Heart left ventricle (tissue), 16 donors: ENCODE data around the gene RBBP4. TPM values are rescaled to one million over a fixed set of nuclear protein-coding genes. Genes with fewer than 3 reads are reported as not detected.

ENCODE experiments used
- ATAC-seq, 4 donors: fragments of 200-7000 bp; cut with Tn5 transposase; one replicate each; pipeline ENCODE4 v1.9.1; 2020 to 2022; ENCODE audit warnings: moderate library complexity in 4 of 4, mild to moderate bottlenecking in 3 of 4, moderate number of reproducible peaks in 1 of 4
- DNase-seq, 5 donors: peaks; one replicate each; pipeline ENCODE4 v3.0.0-alpha.2; 2020
- H3K27ac ChIP-seq, 12 donors: fragments of 200-600 bp; sonication (generic) in 4 of 12; one replicate each; pipeline versions ENCODE4 v1.5.0 to v1.8.0; 2016 to 2022; ENCODE audit warnings: mild to moderate bottlenecking in 2 of 12
- H3K27me3 ChIP-seq, 9 donors: fragments of 200-600 bp; sonication (generic) in 2 of 9; one replicate each; pipeline versions ENCODE4 v1.5.1 to v1.8.0; 2016 to 2022; ENCODE audit warnings: mild to moderate bottlenecking in 3 of 9
- H3K36me3 ChIP-seq, 9 donors: fragments of 200-600 bp; sonication (generic) in 2 of 9; one replicate each; pipeline versions ENCODE4 v1.5.0 to v1.8.0; 2018 to 2022; ENCODE audit warnings: mild to moderate bottlenecking in 2 of 9
- H3K4me1 ChIP-seq, 12 donors: fragments of 200-600 bp; sonication (generic) in 4 of 12; one replicate each; pipeline versions ENCODE4 v1.5.0 to v1.8.0; 2016 to 2022; ENCODE audit warnings: mild to moderate bottlenecking in 3 of 12
- H3K4me3 ChIP-seq, 12 donors: fragments of 200-600 bp; sonication (generic) in 4 of 12; one replicate each; pipeline versions ENCODE4 v1.5.0 to v1.8.0; 2017 to 2022; ENCODE audit warnings: mild to moderate bottlenecking in 9 of 12, moderate library complexity in 4 of 12
- H3K9me3 ChIP-seq, 12 donors: fragments of 200-600 bp; sonication (generic) in 4 of 12; one replicate each; pipeline versions ENCODE4 v1.5.0 to v1.8.0; 2016 to 2022; ENCODE audit warnings: mild to moderate bottlenecking in 1 of 12
- CTCF ChIP-seq, 12 donors: fragments of 200-600 bp; sonication (generic) in 4 of 12; IDR thresholded peaks; one replicate each; pipeline versions ENCODE4 v1.5.0 to v1.8.0; 2018 to 2022; ENCODE audit warnings: antibody characterized with exemption in 12 of 12, mild to moderate bottlenecking in 5 of 12
- POLR2A ChIP-seq, 2 donors: fragments of 450-650 bp; IDR thresholded peaks; one replicate each; pipeline ENCODE4 v1.6.1; 2017; ENCODE audit warnings: antibody characterized with exemption in 2 of 2, mild to moderate bottlenecking in 2 of 2, moderate library complexity in 2 of 2
- WGBS, 4 donors: extraction: QIAGEN DNeasy Blood & Tissue Kit in 2 of 4; methylation state at CpG; one replicate each; pipeline versions ENCODE4 v1.1.5 to v1.1.7; 2013 to 2018; 5-methylcytosine and 5-hydroxymethylcytosine counted together
- intact Hi-C, 10 donors: fragments of 100-400 bp; cut with DNase I; formaldehyde crosslinking; loops; one replicate each; pipeline versions ENCODE4 v1.11.1 to v1.14.2; 2022
- polyA plus RNA-seq, 2 donors: library from polyadenylated mRNA; stranded (reverse); fragments of 200-250 nt; gene quantifications; one replicate each; pipeline ENCODE4 v1.2.3, GENCODE V29; 2013
- total RNA-seq, 9 donors: library from RNA; depleted of rRNA in 2 of 9; stranded (reverse); fragments of >200 nt in 2 of 9; fragmentation: NEBNext Ultra II Directional in 3 of 9; extraction: Animal tissue kit (Norgen Biotek cat#: 25700) in 3 of 9; gene quantifications; one replicate each; pipeline versions ENCODE4 v1.1.0 to v1.2.4, GENCODE V29; 2016 to 2023
- donor health status: ischemic (EF 13 %, LVEDD 7.1; RV severe dilation, severe dysfunction).
- donor health status: healthy with polysubstance abuse.
- donor health status: DM: no; HTN: yes; CAD: no.
- donor health status: DM: no; HTN: no; CAD: no.
- donor health status: ischemic (EF 25% LVEDD 6.9; RV normal size, moderate dysfunction).
- donor health status: ischemic (EF 25% LVEDD 5.7; RV mildly dilated, moderate dysfunction).
- donor health status: healthy.
- donor health status: DM: yes; HTN: yes; CAD: no.
- donor health status: ischemic (EF 35%, LVEDD 5.7; RV mildly dilated, moderate dysfunction).
- donor health status: nonischemic (EF 11% LVEDD 7.7; RV severe dilation, severe dysfunction).
- donor health status: DM: yes; HTN: yes; CAD: no.
- donor health status: PGD.
- donor health status: ischemic (EF 29% LVEDD 5.4; RV normal size, mild dysfunction).
- donor health status: nonischemic (EF 23%, LVEDD 6.1; RV moderate dilation, normal function).

RBBP4 gene
- total and polyA plus RNA-seq, 11 donors = 23.4 to 141 (median 93.2) TPM

DNA sequence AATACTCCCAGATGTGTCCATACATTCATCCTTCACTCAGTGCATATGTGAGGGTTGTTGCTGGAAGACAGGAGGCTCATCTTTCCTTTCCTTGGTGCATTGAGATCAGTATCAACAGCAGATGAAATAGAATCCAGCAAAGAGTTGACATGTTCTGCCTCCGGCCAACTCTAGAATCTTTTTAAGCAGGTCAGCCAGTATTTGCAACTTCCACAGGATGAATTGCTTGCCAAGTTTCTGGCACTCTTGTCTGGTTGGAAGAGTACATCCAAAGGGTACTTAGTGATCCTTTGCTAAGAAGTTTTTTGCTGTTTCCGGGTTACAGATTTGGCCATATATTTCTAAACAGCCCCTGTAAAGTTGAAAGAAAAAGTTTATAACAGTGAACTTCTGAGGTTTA lies 30.5 kb downstream of the RBBP4 start:
- H3K4me3 ChIP-seq = no peak overlapping the region
- no peaks in the 10 kb centered on the region for H3K9me3 ChIP-seq
- H3K4me1 ChIP-seq = peaks cover 0 to 38% (median 11%) of the 10 kb centered on the region in 12 donors
- intact Hi-C loops = no loop called here
- H3K27ac ChIP-seq = peak overlapping the region in 1 of 12 donors; percentile 32
- WGBS, 4 donors = 17 to 53% (median 23%) methylated on average over 2 of the region's 2 CpGs
- H3K27me3 ChIP-seq = no peaks in the 10 kb centered on the region
- peaks cover 0 to 100% (median 91%) of the 10 kb centered on the region in 9 donors for H3K36me3 ChIP-seq
- TF ChIP-seq POLR2A (IDR thresholded peaks at IDR 0.05) = no peak
- TF ChIP-seq CTCF (IDR thresholded peaks at IDR 0.05) = no peak
- ATAC-seq = peak; percentile 19 to 48 (median 31)
- DNase-seq = no peak

GRCh38 chr1:32681999-32682398 lies 31.0 kb downstream of the RBBP4 start:
- Histone ChIP-seq H3K36me3 (peaks cover 0 to 100% (median 91%) of the 10 kb centered on the region in 9 donors), H3K27me3 (no peaks in the 10 kb centered on the region), H3K9me3 (no peaks in the 10 kb centered on the region), H3K4me3 (no peak overlapping the region), H3K27ac (peak overlapping the region in 1 of 12 donors; percentile 32), H3K4me1 (peaks cover 0 to 38% (median 11%) of the 10 kb centered on the region in 12 donors)
- intact Hi-C loops = no loop called here
- WGBS, 4 donors = 72 to 82% (median 79%) methylated on average over 3 of the region's 3 CpGs
- no peak for ATAC-seq
- DNase-seq = no peak
- no peak for TF ChIP-seq POLR2A (IDR thresholded peaks at IDR 0.05)
- TF ChIP-seq CTCF (IDR thresholded peaks at IDR 0.05) = no peak

DNA sequence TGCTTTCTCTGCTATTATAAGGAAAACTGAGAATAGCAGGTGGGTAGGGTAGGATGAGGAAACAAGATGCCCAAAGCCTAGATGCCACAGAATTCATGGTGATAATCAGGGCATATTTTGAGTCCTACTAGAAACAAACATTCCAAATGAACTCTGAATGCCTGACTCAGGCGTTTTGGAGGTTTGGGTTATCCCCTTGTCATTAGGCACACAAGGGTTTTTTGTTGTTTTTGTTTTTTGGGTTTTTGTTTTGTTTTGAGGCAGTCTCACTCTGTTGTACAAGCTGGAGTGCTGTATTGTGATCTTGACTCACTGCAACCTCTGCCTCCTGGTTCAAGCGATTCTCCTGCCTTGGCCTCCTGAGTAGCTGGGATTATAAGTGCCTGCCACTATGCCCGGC lies 32.4 kb downstream of the RBBP4 start:
- H3K27ac ChIP-seq = peak overlapping the region in 4 of 12 donors; percentile 3 to 63 (median 26)
- no peak overlapping the region for H3K4me3 ChIP-seq
- peaks cover 0 to 87% (median 82%) of the 10 kb centered on the region in 9 donors for H3K36me3 ChIP-seq
- DNase-seq (no peak), ATAC-seq (no peak)
- peaks cover 0 to 38% (median 11%) of the 10 kb centered on the region in 12 donors for H3K4me1 ChIP-seq
- no peaks in the 10 kb centered on the region for H3K9me3 ChIP-seq
- H3K27me3 ChIP-seq = no peaks in the 10 kb centered on the region
- TF ChIP-seq CTCF (IDR thresholded peaks at IDR 0.05) (no peak), POLR2A (IDR thresholded peaks at IDR 0.05) (no peak)
- 85 to 93% (median 89%) methylated on average over 3 of the region's 3 CpGs for WGBS, 4 donors
- intact Hi-C loops = no loop called here

- H3K27me3 ChIP-seq = no peaks in the 10 kb centered on the region
- H3K4me1 ChIP-seq = peaks cover 0 to 38% (median 11%) of the 10 kb centered on the region in 12 donors
- no peak overlapping the region for H3K4me3 ChIP-seq
- intact Hi-C loops = loop anchor here in 1 of 10 donors (2.0 kb wide), 1 partner anchor 33 kb away; the partner anchor contains the start of genes RBBP4 and ZBTB8OS
- TF ChIP-seq POLR2A (IDR thresholded peaks at IDR 0.05) = no peak
- no peak for TF ChIP-seq CTCF (IDR thresholded peaks at IDR 0.05)
- H3K27ac ChIP-seq = peak overlapping the region in 9 of 12 donors; percentile 3 to 63 (median 33)
- DNase-seq = peak in 4 of 5 donors; percentile 24 to 43 (median 37)
- peak; percentile 17 to 55 (median 44) for ATAC-seq
- H3K9me3 ChIP-seq = no peaks in the 10 kb centered on the region
- WGBS, 4 donors = 40 to 56% (median 43%) methylated on average over 2 of the region's 2 CpGs
- peaks cover 0 to 83% (median 73%) of the 10 kb centered on the region in 9 donors for H3K36me3 ChIP-seq
Measured at GRCh38 chr1:32684167-32684811, 33.3 kb downstream of the RBBP4 start.
